NCI-H446 (cell line): ENCODE measurements around the gene LAMP5.

Experiments used
- DNase-seq, 2 experiments: peaks; one replicate each; lab custom pipeline; 2025; lab: John Stamatoyannopoulos, UW

The LAMP5 gene

DNA sequence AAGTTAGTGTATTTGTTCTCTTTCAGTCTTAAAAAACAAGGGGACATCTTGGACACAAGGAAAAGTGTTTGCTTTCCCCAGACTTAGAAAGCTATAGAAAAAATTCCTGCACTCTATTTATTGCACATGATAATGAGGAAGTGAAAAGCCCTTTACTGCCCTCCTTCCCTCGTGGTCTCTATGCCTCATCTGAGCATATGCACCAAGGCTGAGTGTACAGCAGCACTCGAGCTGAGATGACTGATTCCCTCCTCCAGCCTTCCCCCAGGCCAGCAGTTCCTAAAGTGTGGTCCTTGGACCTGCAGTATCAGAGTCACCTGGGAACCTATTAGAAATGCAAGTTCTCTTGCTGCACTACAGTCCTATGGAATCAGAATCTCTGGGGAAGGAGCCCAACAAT is 14.3 kb upstream of the LAMP5 start:
- no peak for DNase-seq

DNA sequence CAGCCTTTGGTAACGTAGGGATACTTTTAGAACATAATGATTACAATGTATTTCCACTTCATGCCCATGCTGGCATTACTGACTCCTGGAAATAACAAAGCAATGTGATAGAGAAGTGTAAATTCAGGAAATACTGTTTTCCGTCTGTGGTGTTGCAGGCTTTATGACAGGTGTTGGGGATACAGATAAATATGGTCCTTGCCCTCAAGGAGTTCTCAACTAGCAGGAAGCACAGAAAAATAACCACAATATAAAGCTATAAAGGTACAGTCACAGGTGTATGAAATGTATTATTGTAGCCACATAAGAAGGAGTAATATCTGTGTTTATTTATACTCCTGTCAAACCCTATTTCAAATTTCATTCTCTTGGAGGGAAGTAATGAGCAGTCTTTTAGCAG is 12.9 kb upstream of the LAMP5 start:
- DNase-seq: no peak

DNA sequence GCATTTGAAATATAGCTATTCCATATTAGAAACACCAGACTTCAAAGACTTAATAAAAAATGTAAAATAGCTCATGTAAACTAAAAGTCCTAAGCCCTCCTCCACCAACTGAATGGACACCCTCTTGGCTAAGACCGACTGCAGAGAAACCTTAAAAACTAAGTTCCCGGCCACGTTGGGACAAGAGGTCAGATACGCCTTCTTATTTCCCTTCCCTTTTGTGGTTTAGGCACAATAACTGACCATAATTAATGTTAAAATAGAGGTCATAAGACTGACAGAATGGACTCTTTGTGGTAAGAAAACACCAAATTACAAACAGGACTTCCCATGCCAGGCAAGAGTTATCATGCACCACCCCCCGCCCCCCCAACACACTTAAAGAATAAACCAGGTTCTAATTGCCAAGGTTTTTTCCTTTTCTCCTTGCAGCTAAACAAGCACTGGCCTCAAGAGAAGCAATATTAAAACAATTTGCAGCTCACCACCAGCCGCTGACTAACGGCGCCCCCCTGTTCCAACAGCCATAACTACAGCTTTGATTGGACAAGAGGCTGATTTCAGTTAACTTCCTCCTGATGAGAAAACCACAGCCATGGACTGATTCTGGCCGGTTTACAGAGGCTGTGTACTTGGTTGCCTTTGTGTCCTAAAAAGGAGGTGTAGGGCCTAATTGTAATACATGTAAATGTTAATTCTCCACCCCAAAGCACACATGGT is 10.7 kb upstream of the LAMP5 start:
- DNase-seq: no peak

DNA sequence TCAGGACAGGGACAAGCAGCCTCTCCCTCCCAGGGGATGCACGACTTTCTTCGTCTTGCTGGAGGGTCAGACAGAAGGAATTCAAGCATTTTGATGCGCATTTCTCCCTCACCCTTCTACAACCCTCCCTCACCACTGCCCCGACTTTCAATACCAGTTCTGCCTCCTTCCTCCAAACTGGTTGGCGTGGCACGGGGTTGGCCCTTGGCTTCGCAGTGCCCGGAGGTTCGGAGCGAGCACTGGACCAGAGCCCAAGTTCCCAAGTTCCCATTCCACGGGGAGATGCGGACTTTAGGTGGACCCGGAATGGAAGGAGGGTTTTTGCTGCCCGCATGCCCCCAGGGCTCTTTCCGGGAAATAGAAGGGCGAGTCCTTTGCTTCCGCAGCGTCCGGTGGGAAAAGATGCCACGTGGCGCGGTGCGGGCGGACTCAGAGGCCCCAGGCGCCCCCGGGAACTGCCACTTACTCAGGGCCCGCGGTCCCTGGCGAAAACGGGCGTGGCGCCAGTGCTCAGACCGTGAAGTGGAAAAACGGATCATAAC is 8.0 kb upstream of the LAMP5 start:
- no peak for DNase-seq

DNA sequence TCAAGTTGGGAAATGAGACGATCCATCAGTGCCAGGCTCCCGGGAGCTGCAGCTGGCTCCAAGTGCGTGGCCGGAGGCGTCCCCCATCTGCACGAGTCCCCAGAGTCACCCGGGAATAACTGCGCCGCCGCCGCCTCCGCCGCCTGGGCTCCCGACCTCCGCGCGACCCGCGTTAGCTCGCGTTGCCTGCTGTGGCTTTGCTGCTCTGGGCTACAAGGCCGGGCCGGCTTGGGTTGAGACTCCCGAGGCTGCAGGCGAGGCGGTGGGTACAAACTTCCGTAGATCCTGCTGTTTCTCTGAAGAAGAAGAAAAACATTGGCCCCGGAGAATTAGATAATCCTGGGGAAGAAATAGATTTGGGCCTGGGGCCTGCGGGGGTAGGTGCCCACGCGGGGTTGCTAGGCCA is 7.4 kb upstream of the LAMP5 start:
- no peak for DNase-seq

DNA sequence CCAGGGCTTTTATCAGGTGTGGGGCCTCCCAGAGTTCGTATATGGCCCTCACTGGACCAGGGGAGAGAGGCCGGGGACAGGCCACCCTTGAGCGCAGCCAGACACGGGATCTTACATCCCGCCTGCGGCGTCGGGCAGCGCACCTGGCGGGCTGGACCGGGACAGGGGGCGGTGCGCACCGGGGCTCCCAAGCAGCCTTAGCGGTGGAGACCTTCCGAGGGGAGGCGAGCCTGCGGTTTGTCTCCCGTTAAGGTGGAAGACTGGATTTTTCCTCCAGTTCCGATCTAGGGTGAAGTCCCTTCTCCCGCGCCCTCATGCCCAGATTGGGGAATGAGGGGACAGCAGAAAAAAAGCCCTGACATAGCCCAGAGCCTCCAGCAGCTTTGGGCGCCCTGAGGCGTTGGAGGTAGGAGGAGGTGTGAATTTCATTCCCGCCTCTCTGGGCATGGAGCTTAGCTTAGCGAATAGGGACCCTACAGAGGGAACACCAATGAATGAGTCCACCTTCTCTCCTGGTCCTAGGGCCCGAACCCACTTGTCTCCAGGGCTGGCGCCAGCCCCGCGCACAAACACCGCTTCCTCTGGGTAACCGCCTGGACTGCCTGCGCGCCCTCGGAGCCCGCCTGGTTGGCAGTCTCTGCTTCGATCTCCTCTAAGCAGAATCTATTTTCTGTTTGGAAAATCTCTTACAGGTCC is 6.7 kb upstream of the LAMP5 start:
- DNase-seq: no peak

DNA sequence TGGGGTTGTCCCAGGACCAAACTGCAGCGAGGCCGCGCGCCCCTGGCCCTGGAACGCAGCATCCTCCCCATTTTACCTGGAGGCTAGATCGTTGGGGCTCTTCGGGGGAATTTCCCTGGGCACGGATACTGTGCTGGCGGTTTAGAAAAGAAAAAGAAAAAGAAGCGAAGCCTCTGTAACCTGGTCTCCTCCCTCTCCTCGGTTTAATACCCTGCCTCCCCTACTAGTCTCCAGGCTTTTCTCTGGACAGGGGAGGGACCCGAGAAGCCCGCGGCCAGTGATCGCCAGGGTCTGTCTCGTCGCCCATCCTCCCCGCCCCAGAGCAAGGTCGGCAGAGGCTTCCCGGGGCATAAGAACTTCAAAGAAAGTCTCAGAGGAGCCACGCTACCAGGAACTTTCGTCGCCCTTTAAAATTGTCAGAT is 6.1 kb upstream of the LAMP5 start:
- DNase-seq: no peak

DNA sequence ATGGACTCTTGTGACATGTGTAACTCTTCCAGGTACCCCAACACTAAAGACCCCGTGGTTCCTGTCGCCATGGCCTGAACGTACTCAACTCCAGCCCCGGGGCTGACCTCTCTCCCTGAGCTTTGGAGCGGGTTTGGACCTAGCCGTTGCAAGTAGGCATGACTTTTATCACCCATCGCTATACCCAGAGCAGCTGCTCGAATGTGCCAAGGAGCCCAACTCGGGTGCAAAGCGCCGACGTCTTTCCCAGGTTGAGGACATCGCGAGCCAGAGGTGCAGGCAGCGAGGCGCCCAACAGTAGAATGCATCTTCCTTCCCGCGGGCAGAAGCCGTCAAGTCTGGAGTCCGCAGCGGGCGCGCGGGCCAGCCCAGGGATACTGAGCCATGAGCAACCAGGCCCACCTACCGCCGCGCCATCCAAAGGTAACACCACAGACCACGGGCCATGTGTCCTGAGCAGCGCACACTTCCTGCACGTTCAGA is 5.7 kb upstream of the LAMP5 start:
- no peak for DNase-seq

DNA sequence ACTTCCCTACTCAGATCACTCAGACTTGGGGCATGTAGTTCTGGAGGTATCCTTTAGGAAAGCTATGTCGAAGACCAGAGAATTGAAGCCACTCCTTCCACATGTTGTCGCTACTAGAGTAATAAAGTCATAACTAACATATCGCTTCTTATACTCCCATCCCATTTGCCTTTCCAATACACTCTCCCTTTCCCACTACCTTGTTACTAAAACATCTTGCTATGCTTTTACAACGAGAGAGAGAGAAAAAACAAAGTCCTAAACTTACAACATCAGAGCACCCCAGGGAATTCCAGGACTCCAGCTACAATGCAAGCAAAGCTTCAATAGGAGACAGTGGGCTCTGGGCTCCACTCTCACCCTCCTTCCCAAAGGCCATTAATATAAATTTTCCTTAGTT is 5.1 kb upstream of the LAMP5 start:
- DNase-seq: no peak

DNA sequence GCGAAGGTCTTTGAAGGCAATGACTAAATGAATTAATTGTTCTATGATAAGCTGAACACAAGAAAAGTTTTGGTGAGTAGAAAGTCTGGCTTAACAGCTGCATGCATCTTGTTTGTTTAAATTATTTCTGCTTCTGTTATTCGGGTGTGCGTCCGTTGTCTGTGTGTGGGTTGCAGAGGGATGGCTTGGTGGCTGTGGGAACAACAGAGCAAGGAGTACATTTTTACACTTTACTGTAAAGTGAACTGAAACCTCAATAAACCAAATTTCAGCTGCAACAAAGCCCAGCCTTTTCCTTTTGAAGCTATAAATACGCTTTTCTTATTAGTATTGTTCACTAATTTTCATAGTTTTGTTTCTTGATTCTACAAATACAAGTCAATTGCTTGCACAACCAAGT is 3.5 kb upstream of the LAMP5 start:
- no peak for DNase-seq

DNA sequence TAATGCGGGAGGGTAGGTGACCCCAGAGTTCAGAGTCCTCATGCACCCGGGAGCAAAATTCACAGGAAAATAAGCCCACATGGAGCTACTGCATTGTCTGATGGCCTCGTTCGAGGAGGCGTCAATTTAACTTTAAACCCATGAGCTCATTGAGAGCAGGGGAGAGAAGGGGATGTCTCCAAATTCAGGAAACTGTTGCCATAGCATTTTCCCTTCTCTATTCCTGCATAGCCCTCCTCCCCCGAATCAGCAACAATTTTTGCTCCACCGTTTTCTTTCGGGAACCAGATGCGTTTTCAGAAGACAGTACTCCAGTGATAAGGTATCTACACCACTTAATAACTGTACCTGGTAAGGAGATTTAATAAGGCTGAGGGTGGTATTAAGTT is 324 bp upstream of the LAMP5 start:
- no peak for DNase-seq

DNA sequence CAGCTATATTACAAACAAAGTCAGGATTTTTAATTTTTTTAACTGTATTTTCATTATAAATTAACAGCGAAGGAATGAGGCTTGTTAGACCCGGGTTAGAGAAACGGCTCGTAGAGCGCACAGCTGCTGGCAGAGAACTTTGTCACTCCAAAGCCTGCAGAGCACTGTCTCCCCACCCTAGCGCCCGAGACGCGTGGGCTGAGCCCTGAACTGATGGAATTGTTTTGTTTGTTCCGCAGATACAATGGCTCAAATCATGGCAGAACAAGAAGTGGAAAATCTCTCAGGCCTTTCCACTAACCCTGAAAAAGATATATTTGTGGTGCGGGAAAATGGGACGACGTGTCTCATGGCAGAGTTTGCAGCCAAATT is 810 bp downstream of the LAMP5 start:
- no peak for DNase-seq

DNA sequence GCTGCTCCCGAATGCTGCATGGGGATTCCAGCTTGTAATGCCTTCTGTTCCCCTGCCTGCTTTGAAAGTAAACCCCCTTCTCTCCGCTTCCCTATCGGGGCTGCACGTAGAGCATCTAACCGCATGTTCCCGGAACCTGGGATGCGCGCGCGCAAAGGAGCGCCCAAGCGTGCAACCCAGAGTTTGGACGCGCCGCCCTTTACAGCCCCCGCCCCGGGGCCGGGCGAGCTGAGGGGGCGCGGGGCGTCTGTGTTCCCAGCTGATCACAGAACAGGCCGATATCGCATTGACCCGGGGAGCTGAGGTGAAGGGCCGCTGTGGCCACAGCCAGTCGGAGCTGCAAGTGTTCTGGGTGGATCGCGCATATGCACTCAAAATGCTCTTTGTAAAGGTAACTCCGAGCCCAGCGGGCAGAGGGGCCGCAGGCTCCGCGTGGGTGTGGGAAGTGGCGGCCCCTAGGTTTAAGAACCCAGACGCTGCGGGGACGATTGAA is 1.4 kb downstream of the LAMP5 start:
- no peak for DNase-seq

DNA sequence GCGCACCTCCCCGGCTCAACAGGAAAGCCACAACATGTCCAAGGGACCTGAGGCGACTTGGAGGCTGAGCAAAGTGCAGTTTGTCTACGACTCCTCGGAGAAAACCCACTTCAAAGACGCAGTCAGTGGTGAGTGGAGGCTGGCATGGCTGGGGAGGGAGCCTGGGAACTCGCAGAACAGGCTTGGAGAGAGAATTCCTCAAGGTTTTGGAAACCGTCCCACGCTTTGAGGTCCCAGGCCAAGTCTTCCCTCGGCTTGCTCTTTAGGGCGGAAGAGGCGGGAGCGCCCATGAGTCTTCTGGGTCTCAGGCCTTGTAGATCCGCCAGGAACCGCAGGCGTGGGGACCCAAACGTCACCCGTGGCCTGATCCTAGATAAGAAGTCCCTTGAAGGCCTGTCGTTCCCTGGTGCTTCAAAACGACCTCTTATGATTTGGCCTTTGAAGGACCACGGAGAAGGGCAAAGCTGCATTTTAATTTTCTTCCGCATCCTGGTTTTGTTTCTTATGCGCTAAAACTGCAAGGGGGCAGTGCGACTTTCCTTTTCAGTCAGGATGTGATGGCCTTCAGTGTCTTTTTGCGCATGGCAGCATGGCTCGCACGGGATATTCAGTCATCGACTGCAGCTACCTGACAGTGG is 2.0 kb downstream of the LAMP5 start:
- DNase-seq: peak in 1 of 2 experiments; percentile 30

DNA sequence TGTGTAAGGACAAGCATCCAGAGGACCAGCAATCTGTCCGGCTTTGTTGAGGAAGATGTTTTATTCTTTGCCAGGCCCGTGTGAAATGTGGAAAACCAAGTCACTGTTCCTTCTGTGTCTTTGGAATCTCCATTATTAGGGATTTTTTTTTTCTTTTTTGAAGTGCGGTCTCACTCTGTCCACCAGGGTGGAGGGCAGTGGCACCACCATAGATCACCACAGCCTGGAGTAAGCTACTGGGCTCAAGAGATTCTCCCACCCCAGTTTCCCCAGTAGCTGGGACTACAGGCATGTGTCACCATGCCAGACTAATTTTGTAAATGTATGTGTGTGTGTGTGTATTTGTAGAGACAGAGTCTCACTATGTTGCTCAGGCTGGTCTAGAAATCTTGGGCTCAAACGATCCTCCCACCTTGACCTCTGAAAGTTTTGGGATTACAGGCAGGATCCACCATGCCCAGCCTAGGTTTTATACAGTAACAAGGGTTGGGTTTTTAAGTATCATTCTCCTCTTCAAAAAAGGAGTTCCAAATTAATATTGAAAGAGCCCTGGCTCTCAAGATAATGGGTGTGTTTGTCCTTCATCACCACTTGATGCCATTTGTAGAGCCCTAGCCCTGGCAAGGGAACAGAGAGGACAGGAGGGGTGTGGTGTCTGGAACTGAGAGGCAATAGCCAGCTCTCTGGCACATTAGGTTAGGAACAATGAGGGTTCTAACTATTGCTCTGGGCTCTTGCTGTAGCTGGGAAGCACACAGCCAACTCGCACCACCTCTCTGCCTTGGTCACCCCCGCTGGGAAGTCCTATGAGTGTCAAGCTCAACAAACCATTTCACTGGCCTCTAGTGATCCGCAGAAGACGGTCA is 3.1 kb downstream of the LAMP5 start:
- no peak for DNase-seq

DNA sequence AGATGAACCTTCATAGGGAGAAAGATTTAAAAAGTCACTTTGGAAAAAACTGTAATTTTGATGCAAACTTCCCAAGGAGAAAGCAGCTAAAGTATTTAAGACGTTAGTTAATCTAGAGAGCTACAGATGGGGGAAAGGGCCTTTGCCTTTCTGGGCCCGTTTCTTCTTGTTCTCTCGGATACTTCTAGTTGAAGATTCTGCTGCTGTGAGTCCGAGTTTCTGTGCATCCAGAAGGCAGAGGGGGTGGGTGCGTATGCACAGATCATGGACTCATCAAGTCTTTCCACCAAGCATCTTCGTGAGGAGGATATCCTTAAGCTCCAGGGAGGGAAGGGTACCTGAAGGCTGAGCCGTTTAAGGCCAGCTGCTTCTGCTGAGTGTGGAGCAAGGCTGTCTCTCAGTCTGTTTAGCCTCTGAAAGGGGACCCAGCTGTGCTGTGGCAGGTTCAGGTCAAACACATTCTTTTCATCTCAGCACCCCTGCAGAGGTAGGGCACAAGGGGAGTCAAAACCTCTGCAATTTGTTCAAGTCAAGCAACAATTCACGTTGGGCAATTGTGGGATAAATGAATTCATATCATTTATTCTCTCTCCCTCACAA is 4.3 kb downstream of the LAMP5 start:
- DNase-seq: no peak

DNA sequence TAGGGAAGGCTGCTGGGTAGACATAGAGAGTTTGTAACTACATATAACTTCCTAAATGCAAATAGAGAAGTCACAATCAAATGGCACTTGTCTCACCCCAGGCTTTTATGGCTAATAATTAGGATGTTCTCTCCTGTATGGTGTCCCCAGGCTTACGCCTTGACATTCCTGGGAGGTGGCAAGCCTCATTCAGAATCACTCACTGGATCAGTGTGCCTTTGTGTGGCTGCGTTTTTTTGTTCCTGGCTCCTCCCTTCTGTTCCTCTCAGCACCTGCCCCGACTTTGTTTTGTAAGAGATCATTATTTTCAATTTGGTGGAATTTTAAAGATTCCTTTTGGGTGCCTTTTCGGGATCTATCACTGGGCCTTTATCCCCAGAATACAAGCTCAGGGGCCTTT is 5.7 kb downstream of the LAMP5 start:
- no peak for DNase-seq

DNA sequence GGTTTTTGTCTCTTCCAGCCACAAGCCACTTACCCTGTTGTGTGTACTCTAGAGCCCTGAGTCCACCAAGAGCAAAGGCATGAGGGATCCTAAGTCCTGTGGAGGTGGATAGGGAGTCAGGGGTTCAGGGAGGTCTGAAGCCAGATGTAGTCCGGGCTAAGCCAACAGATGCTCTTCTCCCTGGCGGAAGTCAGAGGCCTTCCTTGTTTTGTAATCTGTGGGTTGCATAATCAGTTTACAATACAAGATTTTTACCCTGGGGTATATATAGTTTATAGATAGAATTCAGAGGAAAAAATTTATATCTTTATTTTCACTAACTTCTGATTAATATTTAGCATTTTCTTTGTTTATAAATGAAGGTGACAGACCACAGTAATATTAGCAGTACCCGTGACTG is 9.2 kb downstream of the LAMP5 start:
- DNase-seq: no peak

DNA sequence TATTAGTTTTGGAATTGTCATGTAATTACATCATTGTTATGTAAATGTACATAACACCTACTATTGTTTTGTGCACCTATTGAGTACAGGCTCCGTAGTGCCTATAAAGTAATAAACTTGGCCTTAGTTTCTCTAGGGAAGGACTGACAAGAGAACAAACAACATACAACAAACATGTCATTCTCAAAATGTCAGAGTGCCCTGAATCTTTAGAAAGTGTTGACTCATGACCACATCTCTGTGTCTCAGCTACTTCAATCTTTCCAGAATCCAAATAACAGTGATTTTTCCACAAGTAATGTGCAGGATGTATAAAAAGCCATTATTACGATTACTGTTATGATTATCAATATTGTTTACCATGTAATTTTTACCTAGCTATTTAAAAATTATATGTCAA is 17.2 kb downstream of the LAMP5 start:
- DNase-seq: no peak

DNA sequence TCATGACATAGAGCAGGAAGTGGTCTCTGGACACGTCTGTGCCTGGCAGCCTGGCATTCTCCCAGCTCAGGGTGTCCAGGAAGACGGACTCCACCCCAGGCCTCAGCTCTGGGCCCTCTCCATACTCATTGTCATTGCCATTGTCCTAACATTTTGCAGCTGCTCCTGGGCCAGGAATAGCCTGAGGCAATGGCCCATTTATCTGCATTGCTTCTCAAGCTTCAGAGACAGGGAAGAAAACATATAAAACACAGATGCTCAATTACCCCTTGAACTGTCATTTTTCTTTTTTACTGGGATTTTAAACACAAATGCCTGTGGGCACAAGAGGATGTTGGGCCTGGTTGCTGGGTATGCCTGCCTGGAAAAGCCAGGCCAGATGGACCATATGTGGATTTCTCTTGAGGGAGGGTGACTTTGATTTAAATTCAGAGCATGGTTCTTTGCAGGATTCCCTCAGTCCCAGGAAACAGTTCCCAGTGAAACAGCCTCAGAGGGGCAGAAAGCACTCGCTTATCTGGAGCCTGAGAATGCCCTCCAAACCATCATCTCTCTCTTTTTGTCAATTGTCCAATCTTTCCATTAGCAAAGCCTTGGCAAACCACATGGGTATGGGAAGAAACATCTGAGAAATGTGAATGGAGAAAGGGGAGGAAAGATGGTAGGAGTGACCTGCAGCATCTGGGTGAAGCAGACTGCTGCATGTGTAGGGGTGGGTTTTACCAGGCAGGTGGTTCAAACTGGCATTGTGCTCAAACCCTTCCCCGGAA is 17.9 kb downstream of the LAMP5 start:
- DNase-seq: peak; percentile 5 to 48

DNA sequence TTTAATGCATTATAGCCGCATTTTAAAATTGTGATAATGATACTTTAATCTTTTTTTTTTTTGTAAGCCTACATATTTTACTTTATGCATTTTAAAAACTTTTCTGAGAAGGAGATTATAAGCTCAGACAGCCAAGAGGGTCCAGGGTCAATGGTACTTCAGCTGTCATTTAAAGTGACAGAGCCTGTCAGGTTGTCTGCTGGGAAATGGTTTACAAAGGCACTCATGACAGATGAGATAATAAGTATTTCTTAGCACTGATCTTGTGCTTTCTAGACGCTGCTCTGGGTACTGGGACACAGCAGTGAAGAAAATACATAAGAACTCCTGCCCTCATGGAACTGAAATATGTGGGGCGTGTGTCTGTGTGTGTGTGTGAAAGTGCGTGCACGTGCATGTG is 19.6 kb downstream of the LAMP5 start:
- DNase-seq: no peak
